ENCODE results near the gene ADGRA3. TPM values are rescaled to one million over a fixed set of nuclear protein-coding genes. Genes with fewer than 3 reads are reported as not detected.

The ADGRA3 gene
- total RNA-seq, 6 experiments from 2014 or later, result 15.1 to 19.0 (median 17.7) TPM

DNA sequence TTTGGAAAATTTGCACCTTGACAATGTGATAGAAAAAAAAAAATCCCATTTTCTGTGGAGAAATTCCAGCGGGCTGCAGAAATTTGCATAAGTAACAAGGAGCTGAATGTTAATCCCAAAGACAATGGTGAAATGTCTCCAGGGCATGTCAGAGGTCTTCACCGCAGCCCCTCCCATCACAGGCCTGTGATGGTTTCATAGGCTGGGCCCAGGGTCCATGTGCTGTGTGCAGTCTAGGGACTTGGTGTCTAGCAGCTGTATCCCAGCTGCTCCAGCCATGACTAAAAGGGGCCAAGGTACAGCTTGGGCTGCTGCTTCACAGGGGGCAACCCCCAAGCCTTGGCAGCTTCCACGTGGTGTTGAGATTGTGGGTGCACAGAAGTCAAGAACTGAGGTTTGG, 85.2 kb downstream of the ADGRA3 start:
- no peaks in the 10 kb centered on the region for H3K9me3 Mint-ChIP-seq

DNA sequence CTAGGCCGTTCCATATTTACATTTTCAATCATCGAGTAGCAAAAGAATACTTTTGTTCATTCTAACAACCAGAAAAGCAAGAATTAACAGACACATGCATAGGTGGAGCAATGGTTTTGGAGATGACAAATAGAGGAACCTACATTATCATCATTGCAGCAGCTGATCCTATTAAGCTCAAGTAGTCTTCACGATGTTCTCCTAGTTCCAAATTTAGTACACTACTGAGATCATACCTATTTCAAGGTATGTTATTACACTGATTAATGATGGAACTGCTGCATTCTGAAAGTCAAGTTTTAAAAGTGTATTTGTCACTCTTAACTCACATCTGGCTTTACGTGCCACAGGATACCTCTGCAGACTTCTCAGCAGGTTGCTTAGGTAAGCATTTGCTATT, 87.4 kb downstream of the ADGRA3 start:
- Mint-ChIP-seq H3K9me3 (no peaks in the 10 kb centered on the region), H3K27me3 (ENCODE audit: insufficient read depth) (no peaks in the 10 kb centered on the region; the same call in 1 of the 2 replicates), H3K27ac (no peak overlapping the region), H3K4me1 (ENCODE audit: low read depth) (no peaks in the 10 kb centered on the region), H3K4me3 (no peak overlapping the region), H3K36me3 (ENCODE audit: low read depth) (no peaks in the 10 kb centered on the region)
- DNase-seq, result no peak
- TF ChIP-seq, protein P1, sequence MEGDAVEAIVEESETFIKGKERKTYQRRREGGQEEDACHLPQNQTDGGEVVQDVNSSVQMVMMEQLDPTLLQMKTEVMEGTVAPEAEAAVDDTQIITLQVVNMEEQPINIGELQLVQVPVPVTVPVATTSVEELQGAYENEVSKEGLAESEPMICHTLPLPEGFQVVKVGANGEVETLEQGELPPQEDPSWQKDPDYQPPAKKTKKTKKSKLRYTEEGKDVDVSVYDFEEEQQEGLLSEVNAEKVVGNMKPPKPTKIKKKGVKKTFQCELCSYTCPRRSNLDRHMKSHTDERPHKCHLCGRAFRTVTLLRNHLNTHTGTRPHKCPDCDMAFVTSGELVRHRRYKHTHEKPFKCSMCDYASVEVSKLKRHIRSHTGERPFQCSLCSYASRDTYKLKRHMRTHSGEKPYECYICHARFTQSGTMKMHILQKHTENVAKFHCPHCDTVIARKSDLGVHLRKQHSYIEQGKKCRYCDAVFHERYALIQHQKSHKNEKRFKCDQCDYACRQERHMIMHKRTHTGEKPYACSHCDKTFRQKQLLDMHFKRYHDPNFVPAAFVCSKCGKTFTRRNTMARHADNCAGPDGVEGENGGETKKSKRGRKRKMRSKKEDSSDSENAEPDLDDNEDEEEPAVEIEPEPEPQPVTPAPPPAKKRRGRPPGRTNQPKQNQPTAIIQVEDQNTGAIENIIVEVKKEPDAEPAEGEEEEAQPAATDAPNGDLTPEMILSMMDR (IDR thresholded peaks at IDR 0.05), result no peak

More for the DNA sequence above, 85.2 kb downstream of the ADGRA3 start:
- TF ChIP-seq, protein P1 (IDR thresholded peaks at IDR 0.05), result no peak
- H3K27me3 Mint-ChIP-seq (ENCODE audit: insufficient read depth), result no peaks in the 10 kb centered on the region; the same call in 1 of the 2 replicates
- no peak overlapping the region for H3K4me3 Mint-ChIP-seq
- no peak for DNase-seq
- H3K27ac Mint-ChIP-seq, result no peak overlapping the region
- H3K4me1 Mint-ChIP-seq (ENCODE audit: low read depth), result no peaks in the 10 kb centered on the region
- peaks cover 2% of the 10 kb centered on the region; the same call in 1 of the 2 replicates for H3K36me3 Mint-ChIP-seq (ENCODE audit: low read depth)

GRCh38 chr4:22427675-22428074, 88.2 kb downstream of the ADGRA3 start:
- Mint-ChIP-seq H3K9me3 (no peaks in the 10 kb centered on the region), H3K4me3 (no peak overlapping the region), H3K27me3 (ENCODE audit: insufficient read depth) (no peaks in the 10 kb centered on the region; the same call in 1 of the 2 replicates)

DNA sequence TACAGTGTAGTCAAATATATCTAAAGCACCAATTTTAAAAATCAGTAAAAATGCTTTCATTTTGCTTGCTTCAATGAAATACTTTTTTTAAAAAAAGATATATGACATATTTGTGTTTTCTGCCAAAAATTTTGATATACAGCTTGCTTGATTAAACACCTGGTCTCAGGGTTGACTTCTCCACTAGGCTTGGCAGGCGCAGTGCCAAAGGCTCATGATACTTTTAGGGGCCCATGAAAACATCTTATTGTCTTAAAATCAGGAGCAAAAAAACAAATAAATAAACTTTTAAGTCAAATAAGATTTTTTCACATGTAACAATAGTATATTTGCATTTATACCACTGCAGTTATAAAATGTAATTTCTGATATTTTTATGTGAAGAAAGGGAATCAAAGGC, 95.6 kb downstream of the ADGRA3 start:
- TF ChIP-seq, protein P1 (IDR thresholded peaks at IDR 0.05), result no peak
- Mint-ChIP-seq H3K27me3 (ENCODE audit: insufficient read depth) (no peaks in the 10 kb centered on the region), H3K27ac (no peak overlapping the region), H3K9me3 (no peaks in the 10 kb centered on the region), H3K36me3 (ENCODE audit: low read depth) (no peaks in the 10 kb centered on the region), H3K4me1 (ENCODE audit: low read depth) (peaks cover 11% of the 10 kb centered on the region; the same call in 1 of the 2 replicates), H3K4me3 (no peak overlapping the region)
- no peak for DNase-seq

More at GRCh38 chr4:22427675-22428074, 88.2 kb downstream of the ADGRA3 start:
- no peak overlapping the region for H3K27ac Mint-ChIP-seq
- no peaks in the 10 kb centered on the region for H3K36me3 Mint-ChIP-seq (ENCODE audit: low read depth)
- H3K4me1 Mint-ChIP-seq (ENCODE audit: low read depth), result peaks cover 2% of the 10 kb centered on the region; the same call in 1 of the 2 replicates
- TF ChIP-seq, protein P1 (IDR thresholded peaks at IDR 0.05), result no peak
- DNase-seq, result no peak

- TF ChIP-seq, protein P1 (IDR thresholded peaks at IDR 0.05), result no peak
- Mint-ChIP-seq H3K4me1 (ENCODE audit: low read depth) (peaks cover 7% of the 10 kb centered on the region; the same call in 1 of the 2 replicates), H3K27me3 (ENCODE audit: insufficient read depth) (no peaks in the 10 kb centered on the region), H3K9me3 (no peaks in the 10 kb centered on the region), H3K4me3 (no peak overlapping the region), H3K36me3 (ENCODE audit: low read depth) (no peaks in the 10 kb centered on the region), H3K27ac (no peak overlapping the region)
- DNase-seq, result no peak
Measured at GRCh38 chr4:22417408-22417807, 98.5 kb downstream of the ADGRA3 start.
